HepG2 (cell line): ENCODE data around the gene CCDC174. TPM values are rescaled to one million over a fixed set of nuclear protein-coding genes. Genes with fewer than 3 reads are reported as not detected.

Source experiments
- ATAC-seq: fragments of 200-7000 bp; cut with Tn5 transposase; 3 replicates; pipeline ENCODE4 v1.9.1; 2020; ENCODE audit warnings: mild to moderate bottlenecking, moderate library complexity
- BruUV-seq: library from RNA; stranded (reverse); fragments of 400-500 nt; replicated peaks from 2 replicates; lab custom pipeline; 2021; lab: Mats Ljungman, UMichigan
- CTCF ChIA-PET: fragments of 300-600 bp; formaldehyde crosslinking; extraction: SDS; loops from one replicate; lab custom pipeline; 2021; ENCODE audit warnings: low total read pairs, inconsistent platforms, low intra/inter-chr PET ratio; lab: Yijun Ruan, JAX
- POLR2A ChIA-PET: fragments of 350-600 bp; sonication (Branson Sonifier 250); formaldehyde crosslinking; loops from one replicate; lab custom pipeline; 2020; ENCODE audit warnings: antibody characterized with exemption, inconsistent platforms; lab: Yijun Ruan, JAX
- DNase-seq: peaks from one replicate; pipeline ENCODE4 v3.0.0-alpha.2; 2015; ENCODE audit warnings: low spot score
- FAIRE-seq: peaks from 3 replicates; lab custom pipeline; 2011; peaks lifted over from hg19 to GRCh38; lab: Jason Lieb, UNC
- H2AFZ ChIP-seq: one replicate; pipeline ENCODE4 v1.6.1; 2011; ENCODE audit warnings: low read length, inconsistent platforms
- H3K27ac ChIP-seq: fragments of 300-600 bp; 3 replicates; pipeline ENCODE4 v1.8.0; 2011; ENCODE audit warnings: mixed run types, mild to moderate bottlenecking, mixed read lengths, low read length, inconsistent platforms; ENCODE audit not compliant: insufficient read depth; ENCODE audit errors: extremely low read length
- H3K27me3 ChIP-seq, 2 experiments: fragments of 200-600 bp in 1 of 2; 2 replicates in 1 of 2; 3 replicates in 1 of 2; pipeline versions ENCODE4 v1.6.0 to v1.8.0; 2011; ENCODE audit warnings: low read length in 2 of 2, mild to moderate bottlenecking in 2 of 2, moderate library complexity in 2 of 2, inconsistent platforms in 1 of 2; ENCODE audit not compliant: insufficient read depth in 2 of 2, control insufficient read depth in 1 of 2
- H3K36me3 ChIP-seq, 2 experiments: fragments of 200-600 bp in 1 of 2; replicated peaks in 1 of 2; 2 replicates in 1 of 2; 3 replicates in 1 of 2; pipeline versions ENCODE4 v1.5.1 to v1.8.0; 2011; ENCODE audit warnings: low read length in 2 of 2, inconsistent platforms in 1 of 2; ENCODE audit not compliant: insufficient read depth in 2 of 2, control insufficient read depth in 1 of 2
- H3K4me1 ChIP-seq: 2 replicates; pipeline ENCODE4 v1.5.1; 2012; ENCODE audit warnings: low read length, inconsistent platforms; ENCODE audit not compliant: insufficient read depth
- H3K4me2 ChIP-seq: 2 replicates; pipeline ENCODE4 v1.6.0; 2011; ENCODE audit warnings: low read depth, low read length, inconsistent platforms
- H3K4me3 ChIP-seq, 3 experiments: fragments of 200-600 bp in 1 of 3; sonication (generic), shearing (Covaris generic) in 1 of 3; replicated peaks in 1 of 3; 2 replicates each; pipeline ENCODE4 v1.5.1; 2011 to 2016; ENCODE audit warnings: low read length in 3 of 3, inconsistent platforms in 2 of 3, low read depth in 2 of 3, mild to moderate bottlenecking in 2 of 3, control low read depth in 1 of 3, mixed read lengths in 1 of 3; ENCODE audit not compliant: insufficient read depth in 1 of 3
- H3K79me2 ChIP-seq: one replicate; pipeline ENCODE4 v1.6.1; 2011; ENCODE audit warnings: low read length, inconsistent platforms; ENCODE audit not compliant: insufficient read depth
- H3K9ac ChIP-seq: 2 replicates; pipeline ENCODE4 v1.6.0; 2011; ENCODE audit warnings: mild to moderate bottlenecking, low read depth, low read length, inconsistent platforms; ENCODE audit not compliant: insufficient read depth
- H3K9me3 ChIP-seq: 2 replicates; pipeline ENCODE4 v1.5.1; 2012; ENCODE audit warnings: mild to moderate bottlenecking, low read length
- H4K20me1 ChIP-seq: 2 replicates; pipeline ENCODE4 v1.6.0; 2011; ENCODE audit warnings: inconsistent platforms, mild to moderate bottlenecking, low read length, moderate library complexity; ENCODE audit not compliant: insufficient read depth
- CC2D1A ChIP-seq: sonication (generic); formaldehyde crosslinking; IDR thresholded peaks from 2 replicates; pipeline ENCODE4 v1.8.1; 2023; ENCODE audit warnings: mild to moderate bottlenecking, missing genetic modification reagents
- CEBPZ ChIP-seq: IDR thresholded peaks from 2 replicates; pipeline ENCODE4 v1.6.1; 2012; ENCODE audit warnings: low read length, improper control_type of control experiment
- FOXP1 ChIP-seq, 2 experiments: fragments of 450-650 bp in 1 of 2; IDR thresholded peaks; 2 replicates each; pipeline ENCODE4 v1.6.1; 2017 to 2018; ENCODE audit warnings: antibody characterized with exemption in 1 of 2
- MXD3 ChIP-seq: IDR thresholded peaks from 2 replicates; pipeline ENCODE4 v1.6.1; 2016; ENCODE audit warnings: mild to moderate bottlenecking, missing biosample characterization, missing genetic modification reagents
- SUZ12 ChIP-seq: fragments of 150-350 bp; IDR thresholded peaks from 2 replicates; pipeline ENCODE4 v1.6.1; 2014; ENCODE audit warnings: low read depth, low read length
- ZNF225 ChIP-seq: sonication (generic); formaldehyde crosslinking; IDR thresholded peaks from 2 replicates; pipeline ENCODE4 v1.4.0; 2020; ENCODE audit warnings: mild to moderate bottlenecking, missing genetic modification reagents
- ZNF280D ChIP-seq: sonication (generic); formaldehyde crosslinking; IDR thresholded peaks from 2 replicates; pipeline ENCODE4 v1.5.1; 2020; ENCODE audit warnings: mild to moderate bottlenecking, missing genetic modification reagents
- ZNF567 ChIP-seq: sonication (generic); formaldehyde crosslinking; IDR thresholded peaks from 2 replicates; pipeline ENCODE4 v1.8.1; 2023; ENCODE audit warnings: mild to moderate bottlenecking, missing genetic modification reagents, borderline replicate concordance
- ZNF749 ChIP-seq: sonication (generic); formaldehyde crosslinking; IDR thresholded peaks from 2 replicates; pipeline ENCODE4 v1.8.0; 2022; ENCODE audit warnings: mild to moderate bottlenecking, missing genetic modification reagents, moderate library complexity, borderline replicate concordance
- WGBS: methylation state at CpG from one replicate; pipeline ENCODE4 v1.1.6; 2017; ENCODE audit warnings: low lambda C conversion rate; 5-methylcytosine and 5-hydroxymethylcytosine counted together
- in situ Hi-C: cut with HindIII; loops from 2 replicates; pipeline ENCODE4 v1.10.0; 2017; ENCODE audit warnings: low pct_unique_long_range_greater_than_20kb; ENCODE audit not compliant: extremely low pct_ligation_motif_present
- intact Hi-C: fragments of 100-400 bp; cut with micrococcal nuclease; formaldehyde crosslinking; loops from one replicate; pipeline ENCODE4 v1.10.0; 2022; ENCODE audit not compliant: unreplicated experiment
- polyA plus RNA-seq, 8 experiments: library from polyadenylated mRNA; depleted of rRNA in 3 of 8; stranded (reverse) in 7 of 8; unstranded in 1 of 8; fragments of >200 nt; fragmentation: Illumina TruSeq in 4 of 8; extraction: Trizol in 4 of 8; gene quantifications; 2 replicates each; pipeline versions ENCODE4 v1.2.1 to v1.2.3, GENCODE V29; 2011 to 2016; ENCODE audit warnings: low read depth in 4 of 8, missing spikeins in 1 of 8, mixed read lengths in 1 of 8; ENCODE audit not compliant: insufficient read depth in 1 of 8
- total RNA-seq, 5 experiments: library from RNA; depleted of rRNA; stranded (reverse); fragments of >200 nt; fragmentation: Illumina TruSeq; extraction: Trizol; gene quantifications; 2 replicates each; pipeline ENCODE4 v1.2.3, GENCODE V29; 2016; ENCODE audit warnings: low read depth in 1 of 5

The CCDC174 gene
- total and polyA plus RNA-seq, 2 of the 13 experiments (the other 11 are each of a cell fraction or from before 2014, with no cell fraction given), result 5.4 to 11.0 TPM

GRCh38 chr3:14646131-14646573 is 5.4 kb upstream of the CCDC174 start:
- H2AFZ ChIP-seq, result no peak overlapping the region
- POLR2A ChIA-PET, result no interaction called here
- ATAC-seq, result no peak

GRCh38 chr3:14646589-14647413 is 4.8 kb upstream of the CCDC174 start:
- ChIA-PET CTCF (no interaction called here), POLR2A (interaction anchor here (1.2 kb wide), 1 partner anchor 15 kb away, joined by 3 read pairs; no protein-coding TSS in a partner anchor)
- no peak for FAIRE-seq
- H3K4me2 ChIP-seq, result no peak overlapping the region
- H4K20me1 ChIP-seq, result no peaks in the 10 kb centered on the region
- no peak overlapping the region for H3K27ac ChIP-seq
- H3K9me3 ChIP-seq, result no peaks in the 10 kb centered on the region
- no peak overlapping the region for H2AFZ ChIP-seq
- no peak overlapping the region for H3K9ac ChIP-seq
- H3K27me3 ChIP-seq, result peaks cover 0 to 18% of the 10 kb centered on the region in 2 experiments; a peak in 1 of 5 replicates
- H3K36me3 ChIP-seq, result no peaks in the 10 kb centered on the region
- H3K79me2 ChIP-seq, result peaks cover 3% of the 10 kb centered on the region
- WGBS, result 52% methylated on average over 9 of the region's 9 CpGs
- no peak overlapping the region for H3K4me3 ChIP-seq
- intact Hi-C loops, result no loop called here
- ATAC-seq, result no peak
- no TSS peak for BruUV-seq
- in situ Hi-C loops, result no loop called here
- DNase-seq, result no peak
- H3K4me1 ChIP-seq, result peaks cover 24% of the 10 kb centered on the region
- TF ChIP-seq ZNF225 (no peak), ZNF749 (CRISPR knock-in tag) (no peak), SUZ12 (no peak), CEBPZ (no peak), MXD3 (no peak), ZNF280D (CRISPR knock-in tag) (no peak), ZNF567 (no peak)

More at GRCh38 chr3:14646131-14646573, 5.4 kb upstream of the CCDC174 start:
- Histone ChIP-seq H3K36me3 (no peaks in the 10 kb centered on the region), H3K27ac (no peak overlapping the region), H3K27me3 (peaks cover 0 to 16% of the 10 kb centered on the region in 2 experiments; a peak in 1 of 5 replicates), H3K4me1 (peaks cover 24% of the 10 kb centered on the region), H3K9ac (no peak overlapping the region), H3K4me2 (no peak overlapping the region), H3K79me2 (no peaks in the 10 kb centered on the region), H3K9me3 (no peaks in the 10 kb centered on the region), H4K20me1 (no peaks in the 10 kb centered on the region), H3K4me3 (no peak overlapping the region)
- intact Hi-C loops, result no loop called here
- FAIRE-seq (no peak), DNase-seq (no peak)
- no peak for TF ChIP-seq FOXP1 (IDR thresholded peaks at IDR 0.05)
- TF ChIP-seq FOXP1 (CRISPR knock-in tag; IDR thresholded peaks at IDR 0.05), result no peak
- no peak for TF ChIP-seq CC2D1A (CRISPR knock-in tag)
- in situ Hi-C loops, result no loop called here
- 65% methylated on average over 6 of the region's 6 CpGs for WGBS
- BruUV-seq, result no TSS peak
- CTCF ChIA-PET, result no interaction called here
